ENCODE data around the gene ERBB4.
"Not testable (repeated sequence)": the region's sequence is repeated elsewhere in the genome, so short reads cannot be mapped to it uniquely, and the experiment has no call there.

Gene ERBB4

DNA sequence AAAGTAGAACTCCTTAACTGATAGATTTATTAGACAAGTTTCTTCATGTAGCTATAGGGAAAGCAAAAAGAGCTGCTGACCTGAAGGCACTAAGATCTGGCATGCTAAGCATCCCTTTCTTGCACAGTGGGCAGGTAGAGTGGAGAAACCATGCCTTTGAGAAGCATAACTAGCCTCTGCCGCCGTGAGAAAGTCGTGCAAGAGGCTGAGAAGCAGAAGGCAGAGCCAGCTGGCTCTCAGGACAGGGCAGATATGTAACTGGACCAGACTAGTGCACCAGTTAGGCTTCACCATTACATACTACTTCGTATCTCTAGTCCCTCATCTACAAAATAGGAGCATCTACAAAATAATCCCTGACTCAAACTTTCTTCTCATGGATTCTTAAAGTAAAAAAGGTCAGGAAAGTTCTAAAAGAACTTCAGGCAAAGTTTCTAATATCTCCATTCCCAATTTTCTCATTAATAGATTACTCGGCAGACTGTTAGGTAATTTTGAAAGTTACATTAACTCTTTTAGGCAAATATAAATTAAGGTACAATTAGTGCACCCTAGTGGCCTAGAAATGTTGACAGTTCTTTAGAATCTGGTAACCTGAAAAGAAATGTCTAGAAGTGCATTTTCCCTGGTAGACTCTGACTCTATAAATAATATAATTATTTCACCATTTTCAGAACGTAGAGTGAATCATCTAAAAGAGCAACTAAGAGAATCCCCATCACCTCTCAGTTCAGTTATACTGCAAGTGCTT is 10.3 kb downstream of the ERBB4 start:
- no peak for DNase-seq (ENCODE audit: low spot score)

DNA sequence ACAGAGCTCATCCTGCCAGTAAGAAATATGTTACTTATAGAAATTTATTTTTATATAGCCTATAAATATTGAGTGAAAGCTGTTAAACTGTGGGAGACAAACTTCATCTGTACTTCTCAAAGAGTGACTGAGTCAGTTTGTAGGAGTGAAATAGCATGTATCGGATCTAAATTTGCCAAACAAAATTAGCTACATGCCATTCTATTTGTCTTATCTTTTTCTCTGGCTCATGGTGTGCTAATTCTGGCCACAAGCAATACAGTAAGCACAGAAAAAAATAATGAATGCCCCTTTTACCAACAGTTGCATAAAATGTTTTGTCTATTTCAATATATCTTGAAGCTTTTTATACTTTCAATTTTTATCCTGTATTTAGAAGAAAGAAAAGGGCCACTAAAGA is 12.5 kb downstream of the ERBB4 start:
- no peak for DNase-seq (ENCODE audit: low spot score)

DNA sequence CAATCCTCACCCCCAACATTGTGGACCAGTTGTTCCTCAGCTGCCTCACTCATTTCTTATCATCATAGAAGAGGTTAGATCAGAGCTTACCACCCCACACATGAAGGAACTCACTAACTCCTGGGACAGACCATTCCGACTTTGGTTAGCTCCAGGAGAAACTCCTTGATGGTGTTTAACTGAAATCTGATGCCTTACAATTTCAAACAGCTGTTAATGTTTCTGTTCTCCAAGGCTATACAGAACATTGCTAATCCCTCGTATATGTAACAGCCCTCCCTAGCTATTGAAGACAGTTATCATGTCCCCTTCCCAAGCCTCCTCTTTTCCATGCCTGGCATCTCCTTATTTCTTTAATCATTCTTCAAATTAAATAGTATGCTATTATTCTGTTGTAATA is 14.8 kb downstream of the ERBB4 start:
- no peak for DNase-seq (ENCODE audit: low spot score)

DNA sequence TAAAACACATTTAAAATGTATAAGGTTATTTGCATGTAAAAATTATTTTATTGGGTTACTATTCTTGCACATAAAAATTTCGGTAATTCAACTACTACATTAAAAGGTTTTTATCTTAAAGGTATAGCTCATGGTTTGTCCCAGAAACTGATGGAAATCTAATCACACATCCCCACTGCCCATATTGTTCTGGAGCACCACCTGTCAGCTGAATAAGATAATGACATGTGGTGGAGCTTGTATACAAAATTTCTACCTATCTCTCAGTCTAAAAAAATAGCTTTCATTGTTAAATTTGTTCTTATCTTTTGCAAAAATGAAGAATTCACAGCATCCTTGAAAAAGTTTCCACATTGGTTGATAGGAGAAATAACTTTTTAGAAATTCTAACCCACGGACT is 18.3 kb downstream of the ERBB4 start:
- DNase-seq (ENCODE audit: low spot score), result no peak

DNA sequence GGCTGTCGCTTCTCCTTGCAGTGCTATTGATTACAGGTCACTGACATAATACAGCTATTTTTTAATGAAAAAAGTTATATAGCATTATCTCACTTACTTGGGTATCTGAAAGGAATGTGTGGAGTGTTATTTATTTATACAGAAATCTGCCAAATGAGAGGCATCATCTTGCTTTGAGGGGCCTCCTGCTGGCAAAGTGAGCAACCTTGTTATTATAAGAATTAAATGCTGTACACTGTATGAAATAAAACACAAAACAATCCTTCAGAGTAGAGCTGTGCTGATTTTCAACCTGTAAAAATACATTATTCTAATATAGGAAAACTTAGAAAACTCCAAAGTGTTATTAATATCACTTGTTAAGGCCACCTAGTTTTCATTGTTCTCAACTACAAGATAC is 20.9 kb downstream of the ERBB4 start:
- DNase-seq (ENCODE audit: low spot score), result no peak

DNA sequence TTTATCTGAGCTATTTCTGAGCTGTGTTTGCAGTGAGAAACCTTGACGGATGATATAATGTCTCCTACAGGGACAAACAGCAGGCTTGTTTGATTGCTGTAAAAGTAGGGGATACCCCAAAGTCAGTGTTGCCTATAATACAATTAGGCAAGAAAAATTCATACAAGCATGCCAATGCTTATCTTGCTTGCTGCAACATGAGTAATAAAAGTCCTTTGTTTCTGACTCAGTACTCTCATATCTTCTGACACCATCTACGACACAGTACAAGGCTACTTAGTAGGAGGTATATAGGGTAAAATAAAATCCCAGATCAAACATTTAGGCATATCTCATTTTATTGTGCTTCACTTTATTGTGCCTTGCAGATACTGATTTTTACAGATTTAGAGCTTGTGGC is 33.0 kb downstream of the ERBB4 start:
- no peak for DNase-seq (ENCODE audit: low spot score)

DNA sequence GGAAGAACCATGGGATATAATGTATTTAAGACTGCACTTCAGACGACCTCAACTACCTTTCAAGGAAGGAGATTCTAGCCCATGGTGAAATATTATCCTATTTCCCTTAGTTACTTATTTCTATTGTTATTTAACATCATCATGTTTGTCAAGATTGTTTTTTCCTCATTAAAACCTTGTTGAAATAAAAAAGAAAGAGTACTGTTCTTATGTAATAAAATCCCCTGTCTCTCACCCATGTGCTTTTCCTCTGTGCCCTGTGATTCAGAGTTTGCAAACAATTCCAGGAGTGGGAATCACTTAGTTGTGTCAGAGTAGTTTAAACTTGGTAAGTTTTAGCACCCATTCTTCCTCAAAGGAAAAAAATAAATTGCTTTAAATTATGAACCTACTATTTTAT is 43.6 kb downstream of the ERBB4 start:
- DNase-seq (ENCODE audit: low spot score), result no peak

DNA sequence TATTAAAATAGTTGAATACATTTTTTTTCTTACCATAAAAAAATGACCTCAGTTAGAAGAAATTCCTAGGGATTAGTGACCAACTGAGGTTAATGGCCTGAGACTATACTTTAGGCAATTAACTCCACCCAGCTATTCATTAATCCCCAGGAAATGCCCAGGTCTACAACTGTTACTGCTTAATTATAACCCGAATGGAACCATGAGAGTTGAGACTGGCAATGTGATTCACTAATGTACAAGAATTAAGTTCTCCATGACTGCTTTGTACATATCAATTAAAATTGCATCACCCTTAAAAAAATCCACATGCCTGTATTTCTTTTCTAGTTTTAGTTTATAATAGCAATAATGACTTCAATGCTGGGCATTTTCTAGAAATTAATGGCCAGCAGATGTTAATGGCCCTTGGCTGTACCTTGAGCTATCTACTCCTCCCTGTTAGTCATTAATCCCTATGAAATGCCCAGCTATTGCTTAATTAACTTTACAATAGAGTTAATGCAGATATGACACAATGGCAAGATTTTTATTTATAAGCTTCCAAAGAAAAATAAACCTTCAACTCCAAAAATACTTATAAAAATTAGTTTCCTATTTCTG is 44.1 kb downstream of the ERBB4 start:
- no peak for DNase-seq (ENCODE audit: low spot score)

DNA sequence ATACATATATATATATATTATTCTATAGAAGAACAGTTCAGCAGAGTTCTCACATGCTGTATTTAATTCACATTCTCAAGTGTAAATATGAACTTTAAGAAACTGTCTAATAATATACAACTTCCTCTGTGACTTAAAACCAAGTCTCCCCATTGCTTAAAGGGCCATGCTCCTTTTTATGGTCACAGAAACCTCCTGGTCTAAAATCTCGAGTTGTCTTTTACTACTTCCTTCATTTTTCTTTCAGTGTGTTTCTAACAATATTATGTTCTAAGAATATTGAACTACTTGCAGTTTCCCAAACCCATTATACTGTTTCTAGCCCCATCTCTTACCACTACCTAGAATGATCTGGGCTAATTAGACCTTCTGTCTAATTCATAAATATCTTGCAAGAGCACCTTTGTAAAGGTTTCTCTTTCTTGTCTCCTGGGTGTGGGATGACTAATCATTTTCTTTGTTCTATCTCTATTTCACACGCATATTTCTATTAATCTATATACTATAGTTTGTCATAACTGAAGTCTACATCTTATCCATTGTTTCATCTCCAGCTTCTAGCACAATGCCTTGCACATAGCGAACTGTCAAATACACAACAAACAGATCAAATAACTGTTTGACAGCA is 48.8 kb downstream of the ERBB4 start:
- no peak for DNase-seq (ENCODE audit: low spot score)

DNA sequence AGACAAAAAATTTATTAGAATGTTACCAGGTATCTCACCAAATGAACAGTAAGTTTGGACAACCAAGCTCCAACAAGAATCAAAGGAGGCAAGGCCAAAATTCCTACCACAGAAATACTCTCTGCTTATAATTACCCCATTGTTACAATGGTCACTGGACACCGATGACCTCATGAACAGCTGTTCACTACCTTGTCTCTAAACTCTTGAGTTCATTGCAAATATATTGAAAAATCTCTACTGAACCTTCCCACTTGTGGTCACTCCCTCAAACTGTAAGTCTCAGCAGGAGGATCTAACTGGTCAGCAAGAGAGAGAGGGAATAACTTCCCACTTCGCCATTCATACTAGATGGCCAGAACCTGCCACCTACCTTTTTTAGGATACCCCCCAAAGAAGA is 50.0 kb downstream of the ERBB4 start:
- DNase-seq (ENCODE audit: low spot score), result no peak

DNA sequence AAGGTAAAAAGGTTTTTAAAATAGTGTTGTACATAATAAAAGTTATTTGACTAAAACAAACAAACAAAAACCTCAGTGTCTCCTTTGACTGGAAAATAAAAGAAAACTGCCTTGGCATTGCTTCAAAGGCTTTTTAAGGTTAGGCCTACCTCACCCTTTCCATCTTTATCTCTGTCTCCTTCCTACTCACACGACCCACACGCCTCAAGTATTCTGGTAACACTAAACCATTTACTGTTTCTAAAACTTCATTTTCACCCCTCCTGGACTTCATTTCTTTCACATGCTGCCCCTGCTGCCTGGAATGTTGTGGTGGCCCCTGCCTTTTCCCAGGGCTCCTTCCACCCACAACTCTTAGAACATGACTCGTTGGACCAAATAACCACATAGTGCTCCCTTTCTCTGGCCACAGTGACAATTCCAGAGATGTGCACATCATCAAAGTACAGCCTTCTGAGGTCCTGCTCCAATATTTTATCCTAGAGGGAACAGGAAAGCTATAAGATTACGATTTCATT is 54.0 kb downstream of the ERBB4 start:
- DNase-seq (ENCODE audit: low spot score), result no peak

DNA sequence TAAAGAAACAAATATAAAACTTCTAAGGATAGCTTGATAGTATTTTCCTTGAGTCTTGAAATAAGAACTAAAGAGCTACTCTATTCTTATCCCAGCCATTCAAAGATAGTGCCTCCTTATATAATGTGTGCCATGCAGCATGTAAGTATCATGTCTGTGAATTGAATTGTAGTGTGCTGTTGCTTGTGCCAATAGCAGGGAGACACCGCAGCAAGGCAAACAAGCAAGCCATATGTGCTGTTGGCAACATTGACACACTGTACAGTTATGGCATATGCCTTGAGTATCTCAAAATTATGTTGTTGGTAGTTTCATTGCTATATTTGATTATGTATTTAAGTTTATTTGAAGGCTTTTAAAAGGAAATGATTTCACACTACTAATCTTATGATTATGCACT is 58.2 kb downstream of the ERBB4 start:
- DNase-seq (ENCODE audit: low spot score), result no peak

DNA sequence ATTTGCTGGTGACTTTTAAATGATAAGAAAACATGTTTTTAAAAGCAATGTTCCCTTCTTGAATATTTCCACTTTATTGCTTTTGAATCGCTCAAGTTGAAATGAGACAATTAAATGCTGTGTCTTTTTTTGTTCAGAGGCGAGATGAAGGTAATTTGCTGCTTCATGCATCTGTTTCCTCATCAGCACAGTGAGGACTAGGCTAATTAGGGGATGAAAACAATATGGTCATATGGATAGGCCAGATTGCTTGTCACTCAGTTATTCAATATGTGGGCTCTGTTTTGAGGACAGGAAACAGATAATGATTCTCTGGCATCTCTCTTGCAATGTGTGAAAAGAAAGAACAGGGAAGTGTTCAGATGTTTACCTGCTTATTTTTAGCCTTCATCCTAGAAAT is 61.0 kb downstream of the ERBB4 start:
- DNase-seq (ENCODE audit: low spot score), result no peak

DNA sequence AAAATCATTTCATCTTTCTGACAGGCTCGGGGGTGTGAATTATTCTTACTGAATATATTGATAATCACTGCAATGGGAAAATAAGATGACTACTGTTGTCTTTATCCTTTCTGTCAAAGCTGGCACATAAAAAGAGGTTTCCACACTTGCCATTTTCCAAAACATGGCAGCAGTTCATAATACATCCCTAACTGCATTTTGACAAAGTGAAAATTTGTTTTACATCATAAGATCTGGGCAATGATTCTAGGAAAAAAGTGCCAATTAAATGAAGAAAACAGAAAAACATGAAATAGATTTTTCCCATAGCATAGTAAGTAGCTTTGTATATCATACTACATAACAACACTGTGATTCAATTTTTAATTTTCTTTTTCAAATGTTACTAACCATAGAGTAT is 65.4 kb downstream of the ERBB4 start:
- no peak for DNase-seq (ENCODE audit: low spot score)

DNA sequence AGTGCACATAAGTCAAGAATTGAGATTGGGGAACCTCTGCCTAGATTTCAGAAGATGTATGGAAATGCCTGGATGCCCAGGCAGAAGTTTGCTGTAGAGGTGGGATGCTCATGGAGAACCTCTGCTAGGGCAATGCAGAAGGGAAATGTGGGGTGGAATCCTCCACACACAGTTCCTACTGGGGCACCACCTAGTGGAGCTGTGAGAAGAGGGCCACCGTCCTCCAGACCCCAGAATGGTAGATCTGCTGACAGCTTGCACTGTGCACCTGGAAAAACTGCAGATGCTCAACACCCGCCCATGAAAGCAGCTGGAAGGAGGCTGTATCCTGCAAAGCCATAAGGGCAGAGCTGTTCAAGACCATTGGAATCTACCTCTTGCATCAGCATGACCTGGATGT is 71.1 kb downstream of the ERBB4 start:
- DNase-seq (ENCODE audit: low spot score), result not testable (repeated sequence)

DNA sequence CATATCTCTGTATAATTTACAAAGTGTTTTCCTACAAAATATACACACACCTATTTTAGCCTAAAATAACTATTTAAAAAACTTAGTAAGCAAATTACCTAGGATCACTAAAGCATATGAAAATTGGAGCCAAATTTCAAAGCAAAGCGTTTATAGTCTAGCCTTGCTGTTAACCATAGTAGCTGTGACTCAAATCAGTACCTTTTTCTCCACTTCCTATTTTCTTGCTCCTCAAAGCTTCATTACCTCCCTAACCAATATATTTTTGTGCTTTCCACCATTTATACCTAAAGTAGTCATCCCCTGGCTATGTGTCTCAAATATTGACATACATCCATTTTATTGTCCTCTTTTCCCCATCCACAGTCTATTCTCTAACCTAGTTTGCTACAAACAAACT is 73.1 kb downstream of the ERBB4 start:
- no peak for DNase-seq (ENCODE audit: low spot score)

DNA sequence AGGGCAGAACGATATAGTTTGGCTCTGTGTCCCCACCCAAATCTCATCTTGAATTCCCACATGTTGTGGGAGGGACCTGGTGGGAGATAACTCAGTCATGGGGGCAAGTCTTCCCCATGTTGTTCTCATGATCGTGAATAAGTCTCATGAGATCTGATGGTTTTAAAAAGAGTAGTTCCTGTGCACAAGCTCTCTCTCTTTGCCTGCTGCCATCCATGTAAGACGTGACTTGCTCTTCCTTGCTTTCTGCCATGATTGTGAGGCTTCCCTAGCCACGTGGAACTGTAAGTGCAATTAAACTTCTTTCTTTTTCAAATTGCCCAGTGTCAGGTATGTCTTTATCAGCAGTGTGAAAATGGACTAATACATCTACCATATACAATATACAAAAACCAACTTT is 76.9 kb downstream of the ERBB4 start:
- not testable (repeated sequence) for DNase-seq (ENCODE audit: low spot score)

DNA sequence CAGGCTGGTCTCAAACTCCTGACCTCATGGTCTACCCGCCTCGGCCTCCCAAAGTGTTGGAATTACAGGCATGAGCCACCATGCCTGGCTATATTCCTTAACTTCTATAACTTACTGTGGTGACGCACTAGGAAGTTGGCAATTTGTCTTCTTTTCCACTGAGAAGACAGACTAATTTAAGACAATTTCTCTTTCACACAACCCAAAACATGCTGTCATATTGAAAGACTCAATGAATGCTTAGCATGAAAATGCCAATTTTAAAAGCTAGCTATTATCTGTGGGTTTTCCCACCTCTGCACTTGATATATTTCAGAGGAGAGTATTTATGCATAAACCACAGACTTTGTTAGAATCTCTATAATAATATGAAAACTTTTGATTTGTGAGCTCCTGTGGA is 84.5 kb downstream of the ERBB4 start:
- no peak for DNase-seq (ENCODE audit: low spot score)

DNA sequence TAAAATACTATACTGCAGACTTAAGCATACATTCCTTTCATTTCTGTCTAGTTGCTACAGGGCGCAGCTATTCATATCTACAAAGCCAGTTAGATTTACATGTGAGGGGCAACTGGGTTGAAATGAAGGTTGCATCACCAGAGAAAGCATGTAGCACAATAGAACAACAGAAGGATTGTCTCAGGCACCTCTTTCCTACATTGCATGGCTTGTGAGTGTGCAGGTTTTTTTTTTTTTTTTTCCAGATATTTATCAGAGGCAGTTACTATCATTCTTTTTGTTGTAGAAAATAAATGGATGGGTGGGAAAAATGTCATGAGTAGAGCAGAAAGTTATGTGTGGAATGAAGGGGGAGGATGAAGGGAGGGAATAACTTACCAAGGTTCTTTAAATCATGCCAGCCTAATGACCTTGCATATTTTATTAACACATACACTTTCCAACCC is 86.8 kb downstream of the ERBB4 start:
- DNase-seq (ENCODE audit: low spot score), result no peak

DNA sequence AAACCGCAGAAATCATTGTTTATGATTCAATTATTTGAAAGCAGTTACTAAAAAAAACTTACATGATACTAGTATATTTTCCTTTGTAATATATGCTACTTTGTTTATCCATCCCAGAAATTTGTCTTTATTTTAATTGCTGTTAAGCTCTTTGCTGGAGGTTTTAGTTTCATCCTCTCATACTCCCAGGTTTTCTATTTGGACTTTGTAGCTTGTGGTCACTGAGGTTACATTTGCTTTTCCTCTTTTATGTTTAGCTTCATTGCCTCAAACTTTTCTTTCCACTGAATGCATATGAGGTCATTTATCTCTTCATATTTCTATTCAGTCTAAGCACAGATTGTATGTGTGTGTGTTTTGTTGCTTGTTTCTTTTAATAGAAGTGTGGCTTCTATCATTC is 89.9 kb downstream of the ERBB4 start:
- DNase-seq (ENCODE audit: low spot score), result no peak

DNA sequence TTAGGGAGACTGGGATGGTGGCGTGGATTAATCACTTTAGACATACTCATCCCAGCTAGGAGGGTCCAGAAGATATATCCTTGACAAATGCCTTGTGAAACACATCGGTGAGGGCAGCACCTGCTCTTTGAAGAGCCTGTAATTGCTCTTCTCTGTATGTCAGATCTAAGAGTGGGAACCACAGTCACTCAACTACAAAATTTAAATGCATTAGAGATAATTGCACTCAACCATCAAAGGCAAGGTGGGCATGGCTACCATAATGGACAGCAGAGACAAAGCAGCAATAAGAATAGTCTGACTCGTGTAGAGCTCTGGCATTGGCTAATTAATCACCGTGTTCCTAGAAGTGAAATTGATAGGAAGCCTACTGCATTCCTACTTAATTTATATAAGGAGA is 96.8 kb downstream of the ERBB4 start:
- no peak for DNase-seq (ENCODE audit: low spot score)

DNA sequence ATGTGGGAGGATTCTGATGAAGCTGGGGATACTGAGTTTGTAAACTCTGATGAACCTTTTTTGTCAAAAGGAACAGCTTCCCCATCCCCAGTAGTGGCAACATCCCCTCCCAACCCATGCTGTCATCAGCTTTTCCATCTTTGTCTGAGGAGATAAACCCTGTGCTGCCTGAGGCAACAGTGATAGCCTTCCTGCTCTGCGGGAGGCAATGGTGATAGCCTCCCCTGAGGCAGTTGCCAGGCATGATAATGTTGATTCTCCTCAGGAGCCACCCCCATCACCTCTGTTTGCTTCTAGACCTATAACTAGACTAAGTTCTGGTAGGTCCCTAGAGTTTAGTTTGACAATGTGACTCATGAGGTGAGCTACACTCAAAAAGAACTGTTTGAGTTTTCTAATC is 97.5 kb downstream of the ERBB4 start:
- DNase-seq (ENCODE audit: low spot score), result no peak

DNA sequence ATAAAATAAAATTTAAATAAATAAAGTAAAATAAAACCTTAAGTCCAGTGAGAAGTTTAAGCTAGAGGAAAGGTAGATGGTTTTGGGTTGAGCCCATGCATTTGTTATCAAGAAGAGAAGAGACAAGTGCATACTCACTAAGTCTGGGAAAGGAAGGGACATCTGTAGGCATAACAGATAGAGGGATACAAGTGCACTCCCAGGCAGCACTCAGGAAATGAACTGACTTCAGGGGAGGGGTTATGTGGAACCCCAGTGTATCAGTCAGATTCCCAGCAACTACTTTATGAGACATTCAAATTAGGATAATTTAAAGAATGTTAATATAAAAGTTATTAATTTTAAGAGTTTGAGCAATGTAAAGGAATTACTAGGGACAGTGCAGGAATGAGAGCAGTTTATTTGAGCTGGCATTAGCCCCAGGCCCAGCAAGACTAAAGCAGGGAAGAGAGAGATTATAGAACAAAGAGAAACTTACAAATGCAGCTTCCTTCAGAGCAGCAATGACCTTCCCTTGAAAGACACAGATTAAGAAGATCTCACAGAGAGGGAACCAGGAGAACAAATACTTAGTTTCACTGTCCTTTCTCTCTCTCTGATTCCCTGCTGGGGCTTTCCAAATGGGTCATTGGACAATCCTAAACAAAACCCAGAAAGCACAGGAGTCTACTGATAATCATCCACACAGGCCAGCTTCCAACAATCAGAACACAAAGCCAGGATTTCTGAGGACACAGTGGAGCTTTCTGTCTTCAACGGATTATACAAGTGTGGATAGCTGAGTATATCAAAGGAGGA is 109.7 kb downstream of the ERBB4 start:
- no peak for DNase-seq (ENCODE audit: low spot score)
